Medulla oblongata (tissue), 1 donor: ENCODE data around the gene SEMA7A.
A peak's percentile ranks its signal among the peaks of the same experiment; 100 is the strongest.

Experiments
- DNase-seq: peaks from one replicate; pipeline ENCODE4 v3.0.0-alpha.2; 2015; ENCODE audit errors: extremely low spot score

Gene SEMA7A

DNA sequence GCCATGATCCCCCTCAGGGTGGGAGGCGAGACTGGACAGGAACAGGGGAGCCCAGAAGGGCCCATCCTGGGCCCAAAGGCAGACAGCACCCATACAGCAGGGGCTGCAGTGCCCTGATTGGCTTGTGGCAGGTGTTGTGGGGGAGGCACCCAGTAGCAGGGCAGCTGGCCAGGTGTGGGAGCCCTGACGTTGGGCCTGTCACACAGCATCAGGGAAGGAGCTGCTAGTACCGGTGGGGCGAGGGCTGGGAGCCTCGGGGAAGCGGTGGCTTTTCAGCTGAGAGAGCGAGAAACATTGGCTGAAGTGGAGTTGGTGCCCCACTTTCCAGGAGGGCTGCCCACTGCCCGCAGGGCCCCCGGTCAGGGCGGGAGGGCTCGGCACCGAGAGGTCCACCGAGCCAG, 46.6 kb downstream of the SEMA7A start:
- no peak for DNase-seq

DNA sequence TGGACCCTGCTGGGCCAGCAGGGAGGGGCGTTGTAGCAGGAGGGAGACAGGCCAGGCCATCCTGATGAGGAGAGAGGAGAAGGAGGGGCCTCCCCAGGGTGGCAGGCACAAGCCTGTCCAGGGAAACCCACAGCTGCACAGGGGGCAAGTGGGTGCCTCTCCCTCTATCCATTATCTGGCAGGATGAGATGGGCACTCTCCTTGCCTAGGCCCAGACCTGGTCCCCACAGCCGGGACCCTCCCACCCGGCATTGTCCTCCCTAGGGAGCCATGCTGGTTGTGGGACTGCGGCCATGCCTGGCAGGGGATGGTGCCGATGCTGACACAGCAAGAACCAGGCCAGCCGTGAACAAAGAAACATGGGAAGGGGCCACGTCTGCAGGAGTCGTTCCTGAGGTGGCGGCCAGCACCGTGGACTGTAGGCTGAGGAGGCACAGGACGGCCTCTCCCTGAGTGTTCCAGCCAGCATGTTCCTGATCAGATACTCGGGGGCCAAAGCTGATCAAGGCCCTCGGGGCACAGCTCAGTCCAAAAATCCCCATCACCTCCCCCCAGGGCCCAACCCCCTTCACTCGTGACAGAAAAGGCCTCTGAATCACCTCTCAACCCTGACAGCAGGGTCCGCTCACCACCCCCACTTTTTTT, 47.1 kb downstream of the SEMA7A start:
- no peak for DNase-seq

DNA sequence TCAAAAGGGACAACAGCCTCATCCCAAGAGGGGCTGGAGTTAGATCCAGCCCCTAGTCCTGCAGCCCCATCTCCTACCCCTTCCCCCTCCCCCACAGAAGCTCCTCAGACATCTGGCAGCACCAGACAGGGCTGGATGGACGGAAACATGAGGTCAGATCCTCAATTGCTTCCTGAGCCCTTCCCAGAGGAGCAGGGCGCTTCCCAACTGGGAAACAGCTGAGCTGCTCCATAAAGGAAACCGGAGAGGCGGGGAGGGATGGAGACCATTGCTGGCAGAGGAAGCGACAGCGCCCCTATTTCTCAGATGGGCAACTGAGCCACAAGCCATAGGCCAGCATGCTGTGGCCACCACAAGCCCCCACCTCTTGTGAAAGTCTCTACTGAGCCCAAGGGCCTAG, 48.0 kb downstream of the SEMA7A start:
- DNase-seq, result no peak

DNA sequence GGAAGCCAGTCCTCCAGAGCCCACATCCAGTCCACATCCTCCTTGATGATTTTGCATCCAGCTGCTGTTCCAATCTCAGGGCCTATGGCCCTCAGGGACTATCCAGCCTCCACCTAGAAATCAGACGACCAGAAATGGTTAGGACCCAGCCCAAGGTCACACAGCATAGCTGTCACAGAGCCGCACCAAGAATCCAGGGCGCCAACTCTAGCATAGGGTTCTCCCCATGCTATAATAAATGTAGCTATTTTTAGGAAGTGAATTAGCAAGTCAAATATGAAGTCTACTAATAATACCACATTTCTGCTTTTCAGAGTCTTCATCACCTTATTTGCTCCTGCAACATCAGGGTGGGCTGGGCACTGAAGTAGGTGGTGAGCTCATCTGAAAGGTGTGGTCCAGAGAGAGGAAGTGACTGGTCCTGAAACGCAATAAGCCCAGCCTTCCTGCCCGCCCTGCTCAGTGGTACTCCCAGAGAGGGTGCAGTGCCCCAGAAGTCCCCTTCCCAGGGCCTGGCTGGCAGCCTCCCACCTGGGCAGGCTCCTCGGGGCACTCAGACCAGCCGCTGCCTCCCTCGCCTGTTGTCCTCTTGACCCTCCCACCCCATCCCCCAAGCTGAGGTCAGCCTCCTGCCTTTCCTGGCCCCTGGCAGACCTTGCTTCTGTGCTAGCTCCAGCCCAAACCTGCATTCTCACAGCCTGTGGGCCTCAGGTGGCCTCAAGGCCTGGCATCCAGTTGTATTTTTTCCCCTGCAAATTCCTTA, 48.7 kb downstream of the SEMA7A start:
- DNase-seq, result no peak

DNA sequence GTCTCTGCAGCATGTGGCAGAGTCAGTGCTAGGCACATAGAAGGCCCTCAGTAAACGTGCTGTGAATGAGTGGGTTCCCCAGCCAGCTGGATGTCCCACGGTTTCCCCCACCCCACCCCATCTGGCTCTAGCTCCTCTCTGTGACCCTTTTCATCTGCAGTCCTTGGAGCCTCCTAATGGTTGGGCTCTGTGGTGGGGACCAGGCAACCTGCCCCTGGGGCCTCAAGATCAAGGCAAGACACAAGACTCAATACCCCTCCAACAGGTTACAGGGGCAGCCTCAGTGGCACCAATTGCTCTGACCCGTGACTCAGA, 49.2 kb downstream of the SEMA7A start:
- DNase-seq, result no peak

DNA sequence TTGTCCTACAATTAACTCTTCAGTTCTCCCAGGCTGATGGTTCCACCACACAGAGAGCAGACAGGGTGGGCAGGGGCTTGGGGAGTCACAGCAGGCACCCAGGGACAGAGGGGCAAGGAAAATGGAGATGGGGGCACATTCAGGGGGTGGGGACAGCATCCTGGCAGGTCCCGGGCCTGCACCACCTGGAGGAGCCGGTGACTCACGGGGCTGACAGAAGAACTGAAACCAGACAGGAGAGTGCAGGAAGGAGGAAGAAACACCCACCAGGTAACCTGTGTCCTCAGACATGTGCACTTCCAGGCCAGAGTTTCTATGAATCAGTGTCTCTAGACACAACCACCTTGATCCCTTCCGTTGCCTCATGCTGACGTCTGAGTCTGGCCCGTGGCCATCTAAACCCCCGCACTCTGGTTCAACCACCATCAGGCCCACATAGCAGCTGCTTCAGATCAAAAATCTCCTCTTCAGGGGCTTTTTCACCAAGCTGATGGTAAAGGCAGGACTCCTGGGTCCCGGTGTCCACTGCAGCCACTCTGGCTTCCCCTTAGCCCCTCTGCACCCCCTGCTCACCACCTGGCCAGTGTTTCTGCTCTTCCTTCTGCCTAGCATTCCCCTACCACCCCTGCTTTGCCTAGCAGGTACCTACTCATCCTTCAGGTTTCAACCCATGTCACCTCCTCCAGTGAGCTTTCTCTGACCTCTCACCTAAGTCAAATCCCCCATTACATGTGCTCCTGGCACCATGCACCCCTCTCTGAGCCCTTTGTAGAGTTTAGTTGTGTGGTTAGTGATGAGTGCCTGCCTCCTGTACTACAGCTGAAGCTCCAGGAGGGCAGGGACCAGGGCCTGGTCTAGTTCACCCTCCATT, 49.8 kb downstream of the SEMA7A start:
- DNase-seq, result no peak

DNA sequence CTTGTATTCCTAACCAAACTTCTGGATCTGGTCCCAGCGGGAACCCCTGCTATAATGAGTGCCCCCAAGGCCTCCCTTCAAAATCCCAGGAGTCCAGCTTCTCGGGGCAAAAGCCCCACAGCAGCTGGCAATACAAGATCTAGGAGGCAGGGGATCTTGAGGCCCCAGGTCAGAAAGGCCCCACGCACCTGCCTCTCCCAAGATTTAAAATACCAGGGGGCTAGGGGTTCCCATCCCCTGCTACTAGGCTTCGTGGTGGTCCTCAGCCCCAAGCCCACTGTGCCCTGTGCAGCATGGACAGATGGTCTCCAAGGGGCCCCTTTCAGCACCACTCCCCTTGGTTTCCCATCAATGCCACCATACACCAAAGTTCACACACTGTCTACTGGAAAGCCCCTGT, 50.5 kb downstream of the SEMA7A start:
- DNase-seq, result no peak

DNA sequence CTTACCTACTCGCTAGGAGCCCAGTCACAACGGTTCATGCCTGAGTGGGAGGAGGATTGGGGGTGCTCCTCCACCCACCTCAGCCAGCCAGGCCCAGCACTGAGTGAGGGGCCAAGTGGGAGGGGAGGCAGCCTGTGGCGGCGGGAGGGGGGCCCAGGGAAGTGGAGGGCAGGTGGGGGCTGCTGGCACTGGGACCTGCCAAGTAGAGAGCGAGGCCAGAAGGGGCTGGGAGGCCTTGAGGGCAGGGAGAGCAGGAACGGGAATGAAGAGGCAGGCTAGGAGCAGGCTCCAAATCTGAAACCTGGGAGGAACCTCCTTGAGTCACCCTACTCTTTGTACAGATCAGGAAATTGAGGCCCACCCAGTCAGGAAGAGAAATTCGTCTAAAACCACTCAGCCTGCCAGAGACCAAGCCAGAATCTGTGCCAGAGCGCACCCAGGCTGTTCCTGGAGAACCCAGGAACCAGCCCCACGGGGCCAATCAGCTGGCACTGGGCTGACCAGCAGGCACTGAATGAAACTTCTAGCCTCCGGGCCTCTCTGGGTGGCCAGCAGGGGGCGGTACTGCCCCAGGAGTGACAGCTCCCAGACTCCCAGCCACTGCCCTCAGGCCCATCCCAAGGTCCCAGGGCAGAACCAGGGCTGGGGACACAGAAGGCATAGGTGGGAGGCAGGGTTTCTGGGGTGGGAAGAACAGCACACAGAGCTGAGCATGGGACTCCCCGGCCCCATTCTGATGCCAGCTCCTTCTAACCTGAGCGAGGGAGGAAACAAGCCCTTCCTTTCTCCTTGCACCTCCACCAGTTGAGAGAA, 51.5 kb downstream of the SEMA7A start:
- DNase-seq, result peak; percentile 94

DNA sequence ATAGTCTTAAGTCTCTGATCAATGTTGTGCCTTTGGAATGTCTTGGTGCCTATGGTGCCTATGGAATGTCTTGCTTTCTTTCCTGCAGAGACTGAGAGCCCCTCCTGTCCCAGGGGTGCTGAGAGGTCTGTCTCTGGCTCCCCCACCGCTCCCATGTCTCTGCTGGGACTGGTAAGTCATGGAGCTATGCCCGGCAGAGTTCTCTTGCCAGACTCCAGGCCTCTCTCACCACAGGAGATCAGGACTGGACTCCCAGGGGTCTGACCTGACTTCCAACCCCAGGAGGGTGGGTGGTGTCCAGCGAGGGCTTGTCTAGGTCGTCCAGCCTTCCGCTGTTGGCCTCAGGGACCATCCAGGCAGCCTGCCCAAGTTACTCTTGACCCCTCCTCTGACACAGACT, 52.3 kb downstream of the SEMA7A start:
- no peak for DNase-seq

DNA sequence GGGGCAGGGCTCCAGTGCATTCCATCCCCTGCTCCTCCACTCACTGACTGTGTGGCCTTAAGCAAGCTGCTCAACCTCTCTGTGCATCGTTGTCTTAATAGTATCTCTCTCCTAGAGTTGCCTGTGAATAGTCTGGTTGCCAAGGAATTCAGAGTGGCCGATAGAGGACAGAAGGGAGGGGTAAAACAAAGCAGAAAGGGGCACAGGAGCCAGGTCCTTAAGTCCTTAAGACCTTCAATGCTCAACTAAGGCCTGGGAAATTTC, 52.6 kb downstream of the SEMA7A start:
- no peak for DNase-seq

DNA sequence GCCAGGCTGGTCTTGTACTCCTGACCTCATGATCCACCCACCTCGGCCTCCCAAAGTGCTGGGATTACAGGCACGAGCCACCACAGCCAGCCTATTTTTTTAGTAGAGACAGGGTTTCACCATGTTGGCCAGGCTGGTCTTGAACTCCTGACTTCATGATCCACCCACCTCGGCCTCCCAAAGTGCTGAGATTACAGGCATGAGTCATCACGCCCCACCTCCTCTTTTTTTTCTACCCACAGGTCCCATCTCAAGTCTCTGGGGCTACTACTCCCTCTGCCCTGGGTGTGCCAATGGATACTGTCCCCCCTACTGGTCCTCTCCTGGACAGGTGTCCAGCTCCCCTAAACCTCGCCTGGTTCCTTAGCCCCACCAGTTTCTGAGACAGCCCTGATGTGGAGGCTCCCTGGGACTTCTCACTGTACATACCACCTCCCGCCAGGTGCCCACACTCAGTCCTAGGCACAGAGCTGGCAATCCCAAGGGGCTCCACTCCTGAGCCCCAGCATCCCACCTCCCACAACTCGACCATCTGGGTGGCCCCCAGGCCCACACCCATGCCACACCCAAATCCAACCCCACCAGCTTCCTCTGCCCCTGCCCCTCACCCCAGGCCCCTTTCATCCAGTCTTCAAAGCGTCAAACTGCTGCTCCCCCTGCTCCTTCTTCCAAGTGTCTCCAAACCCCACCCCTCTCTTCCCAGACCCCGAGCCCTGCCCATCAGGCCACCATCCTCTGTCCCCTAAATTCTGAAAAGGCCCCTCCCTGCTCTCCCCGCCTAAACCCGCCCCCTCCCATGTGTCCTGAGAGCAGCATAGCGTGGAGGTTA, 53.2 kb downstream of the SEMA7A start:
- no peak for DNase-seq

DNA sequence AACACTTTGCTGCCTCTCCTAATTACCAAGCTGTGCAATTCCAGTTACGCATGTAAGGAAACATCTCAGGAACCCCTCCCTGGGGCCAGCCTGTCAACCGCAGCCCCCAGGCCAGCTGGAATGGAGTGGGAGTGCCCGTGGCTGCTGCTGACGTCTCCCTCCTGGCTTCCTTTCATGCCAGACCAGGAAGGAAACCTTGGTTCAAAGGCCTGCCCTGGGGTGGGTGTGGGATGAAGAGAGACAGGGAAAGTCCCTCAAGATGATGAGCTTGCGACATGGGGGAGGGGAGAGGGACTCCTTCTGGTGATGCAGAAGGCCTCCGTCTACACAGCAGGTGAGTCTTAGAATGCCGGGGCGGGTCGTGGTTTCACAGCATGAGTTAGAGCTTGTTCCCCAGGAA, 54.9 kb downstream of the SEMA7A start:
- no peak for DNase-seq

DNA sequence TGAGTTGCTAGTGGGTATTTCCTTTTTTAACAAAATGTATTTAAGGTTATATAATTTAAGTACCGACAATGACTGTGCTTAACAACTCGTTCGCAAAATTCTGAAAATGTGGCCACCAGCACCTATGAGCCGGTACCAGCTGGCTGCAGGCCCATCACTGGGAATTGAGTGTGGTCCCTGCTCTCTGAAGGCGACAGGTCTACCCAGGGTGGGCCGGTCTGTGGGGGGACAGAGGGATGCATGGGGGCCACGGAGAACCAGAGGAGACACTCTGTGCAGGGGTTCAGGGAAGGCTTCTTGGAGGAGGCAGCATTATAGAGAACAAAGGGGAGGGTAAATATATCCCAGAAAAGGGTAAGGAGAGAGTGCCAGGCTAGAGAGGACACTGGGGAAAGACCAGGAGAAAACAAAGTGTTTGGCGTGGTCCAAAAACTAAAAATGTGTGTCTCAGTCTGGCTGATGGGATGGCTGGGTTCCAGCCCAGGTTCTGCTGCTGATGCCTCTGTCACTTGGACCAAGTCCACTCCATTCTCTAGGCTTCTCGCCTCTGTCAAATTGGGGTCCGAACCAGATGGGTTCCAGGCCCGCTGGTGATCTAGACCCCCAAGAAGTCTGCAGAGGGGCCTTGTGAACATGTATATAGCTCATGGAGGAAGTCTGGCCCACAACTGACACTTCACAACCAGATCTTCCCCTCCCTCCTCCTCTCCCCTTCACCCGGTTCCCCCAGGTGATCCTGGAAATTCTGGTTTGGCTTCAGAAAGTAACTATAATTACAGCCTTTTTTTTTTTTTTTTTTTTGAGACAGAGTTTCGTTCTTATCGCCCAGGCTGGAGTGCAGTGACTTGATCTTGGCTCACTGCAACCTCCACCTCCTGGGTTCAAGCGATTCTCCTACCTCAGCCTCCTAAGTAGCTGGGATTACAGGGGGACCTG, 55.7 kb downstream of the SEMA7A start:
- no peak for DNase-seq

DNA sequence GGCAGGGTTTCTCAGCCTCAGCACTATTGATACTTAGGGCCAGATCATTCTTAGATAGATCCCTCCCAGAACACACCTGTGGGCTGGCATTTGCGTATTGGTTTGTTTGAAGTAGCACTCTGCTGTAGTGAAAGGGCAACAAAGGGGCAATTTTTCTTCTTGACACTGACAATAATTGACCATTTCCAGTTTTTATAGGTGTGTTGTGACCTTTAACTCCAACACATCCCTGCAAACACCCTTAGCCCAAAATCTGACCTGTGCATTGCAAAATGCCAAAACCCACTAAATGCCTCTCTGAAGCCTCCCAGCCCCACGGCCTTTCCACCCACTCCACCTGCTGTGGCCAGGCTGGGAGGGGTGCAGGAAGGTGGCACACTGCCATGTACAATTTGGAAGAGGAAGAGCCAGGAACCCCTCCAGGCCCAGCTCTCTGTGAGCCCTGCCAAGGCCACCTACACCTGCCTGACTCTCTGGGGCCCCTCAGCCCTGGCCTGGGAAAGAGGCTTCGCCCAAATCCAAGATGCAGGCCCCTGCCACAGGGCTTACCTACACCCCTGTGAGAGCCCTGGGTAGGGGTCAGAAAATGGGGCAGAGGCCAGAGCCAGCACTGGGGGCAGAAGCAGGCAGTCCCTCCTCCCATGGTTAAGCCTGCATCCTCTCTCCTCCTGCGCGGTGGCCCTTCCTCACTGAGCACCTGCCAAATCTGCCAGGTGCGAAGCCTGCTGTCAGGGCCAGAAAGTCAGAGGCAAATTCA, 56.8 kb downstream of the SEMA7A start:
- DNase-seq, result no peak

DNA sequence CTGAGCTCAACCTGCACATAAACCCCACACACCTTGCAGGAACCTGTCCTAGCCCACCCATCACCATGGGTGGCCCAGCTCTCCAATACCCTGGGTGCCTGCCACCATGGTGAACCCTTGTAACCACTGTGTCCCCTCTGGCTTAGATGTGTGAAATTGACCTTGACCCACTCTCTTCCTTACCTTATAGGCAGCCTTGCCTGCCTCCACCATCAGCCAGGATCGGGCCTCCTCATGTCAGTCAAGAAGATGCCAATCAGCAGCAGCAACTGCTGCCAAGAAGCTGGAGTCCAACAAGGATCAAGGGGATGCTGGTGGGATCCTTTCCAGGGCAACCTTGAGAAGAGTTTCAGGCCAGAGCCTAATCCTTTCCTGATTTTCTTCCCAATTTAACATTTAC, 57.5 kb downstream of the SEMA7A start:
- DNase-seq, result no peak

DNA sequence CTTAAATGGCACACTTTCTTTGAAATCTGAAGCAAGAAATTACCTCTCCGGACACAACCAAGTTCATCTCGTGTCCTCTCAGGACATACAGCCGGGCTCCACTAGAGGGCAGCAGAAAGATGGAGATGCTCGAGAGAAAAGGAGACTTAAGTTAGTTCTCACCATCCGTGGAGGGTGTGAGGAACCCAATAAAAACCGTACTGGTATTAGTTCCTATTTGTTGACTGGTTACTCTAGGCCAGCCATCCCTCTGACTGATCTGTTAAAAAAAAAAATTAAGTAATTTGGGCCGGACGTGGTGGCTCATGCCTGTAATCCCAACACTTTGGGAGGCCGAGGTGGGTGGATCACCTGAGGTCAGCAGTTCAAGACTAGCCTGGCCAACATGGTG, 58.5 kb downstream of the SEMA7A start:
- DNase-seq, result peak; percentile 92

DNA sequence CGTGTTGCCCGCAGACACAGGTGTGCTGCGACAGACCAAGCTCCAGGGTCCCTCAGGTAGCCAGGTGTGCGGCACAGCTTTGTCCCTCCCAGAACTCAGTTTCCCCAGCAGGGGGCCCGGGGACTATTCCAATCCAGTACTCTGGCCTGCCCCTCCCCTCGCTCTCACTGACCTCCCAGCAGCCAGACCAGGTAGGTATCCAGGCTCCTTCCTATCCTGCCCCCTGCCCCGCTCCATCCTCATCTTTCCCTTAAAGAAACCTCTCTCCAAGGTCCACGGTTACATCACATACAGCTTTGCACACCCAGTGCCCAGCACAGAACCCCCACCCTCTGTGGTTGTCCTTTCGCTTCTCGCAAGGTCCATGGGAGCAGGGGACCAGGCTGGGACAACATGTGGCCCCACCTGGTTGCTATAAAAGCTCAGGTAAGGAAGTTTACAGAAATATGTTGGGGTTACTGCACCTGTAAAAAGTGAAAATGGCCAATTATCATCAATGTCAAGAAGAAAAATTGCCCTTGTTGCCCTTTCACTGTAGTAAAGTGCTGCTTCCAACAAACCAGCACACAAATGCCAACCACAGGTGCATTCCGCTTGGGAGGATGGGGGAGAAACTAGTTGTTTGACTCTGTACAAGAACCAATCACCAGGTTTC, 59.0 kb downstream of the SEMA7A start:
- no peak for DNase-seq

DNA sequence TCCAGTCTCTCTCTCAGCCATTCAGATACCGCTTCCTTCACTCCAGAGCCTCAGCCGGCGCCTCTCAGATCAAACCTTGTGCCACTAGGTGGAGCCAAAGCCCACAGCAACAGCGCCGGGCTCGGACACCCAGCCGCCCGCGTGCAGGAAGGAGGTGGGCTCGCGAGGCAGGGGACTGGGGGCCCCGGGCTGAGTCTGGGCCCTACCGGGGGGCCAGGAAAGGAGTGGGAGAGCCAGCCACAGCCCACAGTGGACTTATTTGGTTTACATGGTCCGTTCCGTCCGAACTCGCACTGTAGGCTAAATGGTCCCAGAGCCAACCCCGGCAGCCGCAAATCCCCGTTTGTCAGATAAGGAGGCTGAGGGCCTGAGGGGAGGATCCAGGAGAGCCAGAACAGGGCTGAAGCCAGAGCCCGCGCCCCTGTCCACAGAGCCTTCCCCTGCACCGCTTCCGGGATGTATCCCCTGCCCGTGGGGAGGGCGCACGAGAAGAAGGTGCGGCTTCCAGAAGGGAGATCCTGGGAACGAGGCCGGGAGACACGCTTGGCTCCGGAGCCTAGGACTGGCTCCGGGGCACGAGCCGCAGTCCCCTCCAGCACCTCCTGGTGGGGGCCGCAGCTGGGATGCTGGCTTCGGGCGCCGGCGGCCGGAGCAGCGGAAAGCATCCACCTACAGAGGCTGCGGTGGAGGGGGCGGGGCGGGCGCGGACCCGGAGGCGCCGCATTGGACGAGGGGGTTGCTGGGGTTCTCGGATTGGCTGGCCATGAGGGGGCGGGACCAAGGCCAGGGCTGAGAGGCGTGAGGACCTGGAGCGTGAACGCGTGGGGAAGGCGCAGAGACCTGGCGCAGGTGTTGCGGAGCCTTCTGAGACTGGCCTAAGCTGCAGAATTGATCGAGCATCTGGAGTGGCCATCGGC, 59.8 kb downstream of the SEMA7A start:
- DNase-seq, result peak; percentile 93
